HCT116 (cell line): ENCODE results near the gene RGS8. TPM values are rescaled to one million over a fixed set of nuclear protein-coding genes. Genes with fewer than 3 reads are reported as not detected.

ENCODE experiments used
- ATAC-seq: fragments of 200-7000 bp; cut with Tn5 transposase; 2 replicates; pipeline ENCODE4 v1.9.1; 2020; ENCODE audit warnings: mild to moderate bottlenecking, moderate library complexity
- BruUV-seq: library from RNA; stranded (reverse); fragments of 400-500 nt; replicated peaks from 2 replicates; lab custom pipeline; 2021; lab: Mats Ljungman, UMichigan
- CTCF ChIA-PET: fragments of 300-600 bp; sonication (Branson Sonifier 250); formaldehyde crosslinking; loops from one replicate; lab custom pipeline; 2021; ENCODE audit warnings: antibody characterized with exemption; lab: Charles Lee
- POLR2A ChIA-PET: fragments of 300-600, 350-600 bp; sonication (Branson Sonifier 250); formaldehyde crosslinking; loops from one replicate; lab custom pipeline; 2021; ENCODE audit warnings: antibody characterized with exemption; lab: Charles Lee
- RAD21 ChIA-PET, 2 experiments: fragments of 300-600 bp; sonication (Branson Sonifier 250); formaldehyde crosslinking; loops; one replicate each; lab custom pipeline; 2023; ENCODE audit warnings: low total read pairs in 2 of 2; ENCODE audit not compliant: uncharacterized antibody in 2 of 2, unreplicated experiment in 2 of 2, low non-redundant PET in 1 of 2; lab: Charles Lee
- DNase-seq: peaks from one replicate; pipeline ENCODE4 v3.0.0-alpha.2; 2010; ENCODE audit warnings: low read depth, low spot score
- H2AFZ ChIP-seq: fragments of 200-600 bp; shearing (Covaris generic), sonication (generic); 2 replicates; pipeline ENCODE4 v1.6.1; 2017; ENCODE audit warnings: low read depth, mixed run types, mixed read lengths, antibody characterized with exemption, low read length; ENCODE audit not compliant: poor library complexity, severe bottlenecking
- H3K27ac ChIP-seq: 2 replicates; pipeline ENCODE4 v1.5.1; 2012; ENCODE audit warnings: low read depth, low read length
- H3K27me3 ChIP-seq: fragments of 200-600 bp; sonication (generic); 2 replicates; pipeline ENCODE4 v1.6.1; 2016; ENCODE audit warnings: mixed run types, low read length, mixed read lengths; ENCODE audit not compliant: insufficient read depth
- H3K36me3 ChIP-seq, 2 experiments: fragments of 200-500 bp in 1 of 2; fragments of 200-600 bp in 1 of 2; sonication (Bioruptor generic) in 1 of 2; sonication (generic) in 1 of 2; 2 replicates each; pipeline versions ENCODE4 v1.5.1 to v1.6.1; 2014 to 2016; ENCODE audit warnings: low read length in 2 of 2, inconsistent platforms in 1 of 2, mixed read lengths in 1 of 2, mixed run types in 1 of 2; ENCODE audit not compliant: insufficient read depth in 2 of 2, control insufficient read depth in 1 of 2
- H3K4me1 ChIP-seq, 2 experiments: fragments of 200-600 bp in 1 of 2; sonication (generic) in 1 of 2; 2 replicates each; pipeline versions ENCODE4 v1.5.1 to v1.6.1; 2012 to 2017; ENCODE audit warnings: low read length in 2 of 2, inconsistent platforms in 1 of 2, mild to moderate bottlenecking in 1 of 2, mixed read lengths in 1 of 2, mixed run types in 1 of 2, moderate library complexity in 1 of 2; ENCODE audit not compliant: insufficient read depth in 2 of 2, control insufficient read depth in 1 of 2
- H3K4me2 ChIP-seq: fragments of 200-600 bp; sonication (generic); 2 replicates; pipeline ENCODE4 v1.6.1; 2017; ENCODE audit warnings: mixed run types, low read length, mixed read lengths
- H3K4me3 ChIP-seq, 2 experiments: fragments of 200-600 bp in 1 of 2; sonication (generic) in 1 of 2; replicated peaks in 1 of 2; 2 replicates each; pipeline ENCODE4 v1.5.1; 2011 to 2016; ENCODE audit warnings: low read length in 2 of 2, control low read depth in 1 of 2, low read depth in 1 of 2, mild to moderate bottlenecking in 1 of 2, mixed read lengths in 1 of 2, mixed run types in 1 of 2
- H3K79me2 ChIP-seq: fragments of 200-600 bp; sonication (generic); 2 replicates; pipeline ENCODE4 v1.6.1; 2017; ENCODE audit warnings: mild to moderate bottlenecking, mixed run types, low read length, moderate library complexity, mixed read lengths; ENCODE audit not compliant: insufficient read depth
- H3K9ac ChIP-seq: fragments of 200-600 bp; sonication (generic); 2 replicates; pipeline ENCODE4 v1.6.1; 2016; ENCODE audit warnings: low read length, mixed read lengths
- H3K9me2 ChIP-seq: fragments of 200-600 bp; sonication (generic), shearing (Covaris generic); 2 replicates; pipeline ENCODE4 v1.6.1; 2017; ENCODE audit warnings: mixed run types, mild to moderate bottlenecking, moderate library complexity; ENCODE audit not compliant: insufficient read depth
- H3K9me3 ChIP-seq, 2 experiments: fragments of 200-500 bp in 1 of 2; fragments of 200-600 bp in 1 of 2; sonication (Bioruptor generic) in 1 of 2; sonication (generic) in 1 of 2; 2 replicates each; pipeline ENCODE4 v1.6.1; 2014 to 2017; ENCODE audit warnings: low read length in 2 of 2, mixed read lengths in 2 of 2, inconsistent platforms in 1 of 2, low read depth in 1 of 2, mild to moderate bottlenecking in 1 of 2, mixed run types in 1 of 2, moderate library complexity in 1 of 2; ENCODE audit not compliant: control insufficient read depth in 1 of 2, insufficient read depth in 1 of 2
- H4K20me1 ChIP-seq: fragments of 200-600 bp; sonication (generic), shearing (Covaris generic); 2 replicates; pipeline ENCODE4 v1.6.1; 2017; ENCODE audit warnings: mixed run types, mild to moderate bottlenecking, moderate library complexity; ENCODE audit not compliant: insufficient read depth
- ATF3 ChIP-seq: IDR thresholded peaks from 2 replicates; pipeline ENCODE4 v1.6.1; 2012
- CBX3 ChIP-seq: IDR thresholded peaks from 2 replicates; pipeline ENCODE4 v1.6.1; 2012; ENCODE audit warnings: low read depth
- CEBPB ChIP-seq: IDR thresholded peaks from 2 replicates; pipeline ENCODE4 v1.6.1; 2012; ENCODE audit warnings: low read depth
- EGR1 ChIP-seq: IDR thresholded peaks from 2 replicates; pipeline ENCODE4 v1.6.1; 2012; ENCODE audit warnings: low read depth
- ELF1 ChIP-seq: IDR thresholded peaks from 2 replicates; pipeline ENCODE4 v1.6.1; 2012; ENCODE audit warnings: low read depth, borderline replicate concordance
- EZH2 ChIP-seq: fragments of 200-600 bp; sonication (generic); IDR thresholded peaks from 2 replicates; pipeline ENCODE4 v1.6.1; 2017; ENCODE audit warnings: antibody characterized with exemption, mixed run types
- EZH2phosphoT487 ChIP-seq: fragments of 200-600 bp; IDR thresholded peaks from 2 replicates; pipeline ENCODE4 v1.6.1; 2018; ENCODE audit warnings: antibody characterized with exemption, borderline replicate concordance
- FOSL1 ChIP-seq: IDR thresholded peaks from 2 replicates; pipeline ENCODE4 v1.6.1; 2012; ENCODE audit warnings: low read depth
- JUND ChIP-seq: IDR thresholded peaks from 2 replicates; pipeline ENCODE4 v1.6.1; 2012
- POLR2AphosphoS5 ChIP-seq: IDR thresholded peaks from 2 replicates; pipeline ENCODE4 v1.6.1; 2011; ENCODE audit warnings: mild to moderate bottlenecking, low read depth, low read length, moderate library complexity
- RAD21 ChIP-seq: IDR thresholded peaks from 2 replicates; pipeline ENCODE4 v1.6.1; 2012; ENCODE audit warnings: low read depth, mild to moderate bottlenecking
- SRF ChIP-seq: IDR thresholded peaks from 2 replicates; pipeline ENCODE4 v1.6.1; 2012; ENCODE audit warnings: low read depth
- TCF7L2 ChIP-seq: IDR thresholded peaks from 2 replicates; pipeline ENCODE4 v1.7.0; 2011; ENCODE audit warnings: borderline replicate concordance, inconsistent platforms; ENCODE audit not compliant: insufficient read depth, insufficient read length; ENCODE audit errors: extremely low read depth
- YY1 ChIP-seq: IDR thresholded peaks from 2 replicates; pipeline ENCODE4 v1.6.1; 2011; ENCODE audit warnings: low read length, low read depth, moderate library complexity, mild to moderate bottlenecking; ENCODE audit not compliant: insufficient replicate concordance; ENCODE audit errors: extremely low read depth
- ZFX ChIP-seq: fragments of 450-650 bp; IDR thresholded peaks from 2 replicates; pipeline ENCODE4 v1.6.1; 2017
- ZNF274 ChIP-seq: fragments of 200-500 bp; sonication (Bioruptor generic); IDR thresholded peaks from 2 replicates; pipeline ENCODE4 v1.6.1; 2014; ENCODE audit warnings: mild to moderate bottlenecking, low read depth, low read length, inconsistent platforms
- intact Hi-C: fragments of 100-400 bp; cut with micrococcal nuclease; formaldehyde crosslinking; loops from 2 replicates; pipeline ENCODE4 v1.10.0; 2022
- total RNA-seq: library from RNA; stranded (reverse); gene quantifications from one replicate; pipeline ENCODE4 v1.2.1, GENCODE V29; 2021; ENCODE audit not compliant: unreplicated experiment

The RGS8 gene
- total RNA-seq, 1 experiment from 2014 or later, result not detected

- Histone ChIP-seq H3K4me3 (no peak overlapping the region), H3K4me1 (no peaks in the 10 kb centered on the region), H3K9me2 (no peaks in the 10 kb centered on the region), H4K20me1 (no peaks in the 10 kb centered on the region), H2AFZ (no peak overlapping the region), H3K4me2 (no peak overlapping the region), H3K27me3 (no peaks in the 10 kb centered on the region), H3K27ac (no peak overlapping the region), H3K9me3 (no peaks in the 10 kb centered on the region), H3K79me2 (no peaks in the 10 kb centered on the region), H3K9ac (no peak overlapping the region), H3K36me3 (no peaks in the 10 kb centered on the region)
- no peak for TF ChIP-seq CBX3
- ATAC-seq (no peak), DNase-seq (no peak)
- ChIA-PET CTCF (no interaction called here), RAD21 (no interaction called here), POLR2A (no interaction called here)
- no TSS peak for BruUV-seq
- intact Hi-C loops, result no loop called here
These were observed 46.6 kb downstream of the RGS8 start for GRCh38 chr1:182637769-182638168.

- TF ChIP-seq CEBPB, result no peak
- TF ChIP-seq JUND, result no peak
- no peak for TF ChIP-seq YY1
- TF ChIP-seq ELF1, result no peak
- no peak for TF ChIP-seq SRF
- no peak for TF ChIP-seq EGR1
- no peak for TF ChIP-seq TCF7L2
- no peak for TF ChIP-seq RAD21
- no peak for TF ChIP-seq POLR2AphosphoS5
- TF ChIP-seq EZH2phosphoT487, result no peak
- no peak for TF ChIP-seq ZNF274
- no peak for TF ChIP-seq FOSL1
- no peak for TF ChIP-seq ZFX
- no peak for TF ChIP-seq EZH2
- TF ChIP-seq ATF3, result no peak
- Histone ChIP-seq H3K4me3 (no peak overlapping the region), H3K27me3 (no peaks in the 10 kb centered on the region), H3K9me3 (no peaks in the 10 kb centered on the region), H3K27ac (no peak overlapping the region), H3K4me2 (no peak overlapping the region), H3K4me1 (peaks cover 3 to 4% of the 10 kb centered on the region in 2 experiments; a peak in 3 of 4 replicates), H3K9me2 (no peaks in the 10 kb centered on the region), H3K36me3 (no peaks in the 10 kb centered on the region), H4K20me1 (no peaks in the 10 kb centered on the region), H2AFZ (no peak overlapping the region), H3K79me2 (no peaks in the 10 kb centered on the region), H3K9ac (no peak overlapping the region)
- CTCF ChIA-PET, result no interaction called here
- intact Hi-C loops, result no loop called here
- ATAC-seq (no peak), DNase-seq (no peak)
- RAD21 ChIA-PET, result no interaction called here
- no TSS peak for BruUV-seq
- POLR2A ChIA-PET, result no interaction called here
These were observed 48.5 kb downstream of the RGS8 start for GRCh38 chr1:182635871-182636270.
